Putamen (tissue), 1 donor: Measurements from ENCODE around the gene EDNRA.

Source experiments
- DNase-seq: peaks from one replicate; pipeline ENCODE4 v3.0.0-alpha.2; 2016; ENCODE audit warnings: low spot score

The EDNRA gene

DNA sequence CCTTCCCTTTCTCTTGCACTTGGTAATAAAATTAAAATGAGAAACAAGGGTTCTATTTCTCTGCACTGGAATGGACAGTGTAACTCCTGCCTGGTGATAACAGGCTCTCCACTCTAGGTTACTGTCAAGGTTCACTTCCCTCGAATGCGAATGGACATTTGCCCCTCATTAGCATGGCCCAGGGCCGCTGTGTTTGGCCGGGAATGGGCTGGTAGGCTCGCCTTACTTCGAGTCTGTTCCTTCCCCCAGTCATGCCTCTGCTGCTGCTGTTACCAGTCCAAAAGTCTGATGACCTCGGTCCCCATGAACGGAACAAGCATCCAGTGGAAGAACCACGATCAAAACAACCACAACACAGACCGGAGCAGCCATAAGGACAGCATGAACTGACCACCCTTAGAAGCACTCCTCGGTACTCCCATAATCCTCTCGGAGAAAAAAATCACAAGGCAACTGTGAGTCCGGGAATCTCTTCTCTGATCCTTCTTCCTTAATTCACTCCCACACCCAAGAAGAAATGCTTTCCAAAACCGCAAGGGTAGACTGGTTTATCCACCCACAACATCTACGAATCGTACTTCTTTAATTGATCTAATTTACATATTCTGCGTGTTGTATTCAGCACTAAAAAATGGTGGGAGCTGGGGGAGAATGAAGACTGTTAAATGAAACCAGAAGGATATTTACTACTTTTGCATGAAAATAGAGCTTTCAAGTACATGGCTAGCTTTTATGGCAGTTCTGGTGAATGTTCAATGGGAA is 61.5 kb downstream of the EDNRA start:
- DNase-seq = no peak

DNA sequence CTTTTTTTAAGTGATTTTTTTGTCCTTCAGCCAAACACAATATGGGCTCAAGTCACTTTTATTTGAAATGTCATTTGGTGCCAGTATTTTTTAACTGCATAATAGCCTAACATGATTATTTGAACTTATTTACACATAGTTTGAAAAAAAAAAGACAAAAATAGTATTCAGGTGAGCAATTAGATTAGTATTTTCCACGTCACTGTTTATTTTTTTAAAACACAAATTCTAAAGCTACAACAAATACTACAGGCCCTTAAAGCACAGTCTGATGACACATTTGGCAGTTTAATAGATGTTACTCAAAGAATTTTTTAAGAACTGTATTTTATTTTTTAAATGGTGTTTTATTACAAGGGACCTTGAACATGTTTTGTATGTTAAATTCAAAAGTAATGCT is 62.1 kb downstream of the EDNRA start:
- no peak for DNase-seq

DNA sequence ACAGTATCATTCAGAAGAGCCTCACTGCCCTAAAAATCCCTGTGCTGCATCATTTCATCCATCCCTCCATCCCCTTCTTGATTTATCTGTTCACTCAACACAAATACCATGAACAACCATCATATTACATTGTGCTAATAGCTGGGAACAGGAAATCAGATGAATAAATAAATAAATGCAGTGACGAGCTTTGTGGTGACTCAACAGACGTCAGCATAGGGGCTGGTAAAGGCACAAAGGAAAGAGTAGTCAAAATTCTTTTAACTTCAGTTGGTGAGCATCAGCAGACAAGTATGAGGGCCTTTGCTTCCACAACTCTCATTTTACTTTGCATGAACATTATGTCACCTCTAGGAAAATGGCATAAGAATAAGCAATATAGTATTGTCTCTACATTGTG is 65.5 kb downstream of the EDNRA start:
- no peak for DNase-seq

DNA sequence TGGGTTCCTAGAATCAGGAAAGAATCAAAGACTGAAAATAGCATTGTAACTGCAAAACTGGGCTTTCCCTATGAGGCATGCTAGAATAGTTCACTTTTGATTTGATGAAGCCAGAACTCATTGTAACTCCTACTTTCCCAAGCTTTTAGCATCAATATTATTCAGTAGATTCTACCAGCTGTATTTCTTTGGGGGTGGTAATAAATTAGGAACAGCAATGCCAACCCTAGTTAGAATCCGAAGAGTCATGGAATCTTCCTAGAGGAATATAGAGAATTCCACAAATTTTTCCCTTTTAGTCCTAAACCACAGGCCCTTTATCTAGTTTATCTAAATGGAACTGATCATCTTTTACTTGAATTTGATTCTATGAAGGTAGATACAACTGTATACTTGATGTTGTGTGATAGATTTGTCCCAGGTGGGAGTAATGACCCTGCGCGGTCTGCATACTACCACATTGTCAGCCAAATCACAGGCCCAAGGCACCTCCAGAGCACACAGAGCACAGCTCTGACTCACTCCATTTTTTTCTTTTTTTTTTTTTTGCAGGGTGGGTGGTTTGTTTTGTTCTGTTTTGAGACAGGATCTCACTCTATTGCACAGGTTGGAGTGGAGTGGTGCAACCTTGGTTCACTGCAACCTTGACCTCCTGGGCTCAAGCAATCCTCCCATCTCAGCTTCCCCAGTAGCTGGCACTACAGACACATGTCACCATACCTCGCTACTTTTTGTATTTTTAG is 66.6 kb downstream of the EDNRA start:
- DNase-seq = no peak

DNA sequence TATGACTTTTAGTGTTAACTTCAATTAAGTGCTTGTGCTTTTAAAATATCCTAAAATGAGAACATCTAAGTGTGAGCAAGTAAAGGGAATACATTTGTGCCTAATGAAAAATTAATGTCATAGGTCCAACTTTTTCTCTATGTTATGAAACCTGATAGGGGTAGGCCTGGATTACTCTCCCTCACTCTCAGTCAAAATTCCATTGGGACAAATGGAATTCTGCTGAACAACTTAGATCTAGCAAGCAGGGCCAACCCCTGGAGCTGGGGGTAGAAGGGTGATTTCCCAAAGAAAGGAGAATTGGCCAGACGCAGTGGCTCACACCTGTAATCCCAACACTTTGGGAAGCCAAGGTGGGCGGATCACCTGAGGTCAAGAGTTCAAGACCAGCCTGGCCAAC is 67.4 kb downstream of the EDNRA start:
- no peak for DNase-seq

DNA sequence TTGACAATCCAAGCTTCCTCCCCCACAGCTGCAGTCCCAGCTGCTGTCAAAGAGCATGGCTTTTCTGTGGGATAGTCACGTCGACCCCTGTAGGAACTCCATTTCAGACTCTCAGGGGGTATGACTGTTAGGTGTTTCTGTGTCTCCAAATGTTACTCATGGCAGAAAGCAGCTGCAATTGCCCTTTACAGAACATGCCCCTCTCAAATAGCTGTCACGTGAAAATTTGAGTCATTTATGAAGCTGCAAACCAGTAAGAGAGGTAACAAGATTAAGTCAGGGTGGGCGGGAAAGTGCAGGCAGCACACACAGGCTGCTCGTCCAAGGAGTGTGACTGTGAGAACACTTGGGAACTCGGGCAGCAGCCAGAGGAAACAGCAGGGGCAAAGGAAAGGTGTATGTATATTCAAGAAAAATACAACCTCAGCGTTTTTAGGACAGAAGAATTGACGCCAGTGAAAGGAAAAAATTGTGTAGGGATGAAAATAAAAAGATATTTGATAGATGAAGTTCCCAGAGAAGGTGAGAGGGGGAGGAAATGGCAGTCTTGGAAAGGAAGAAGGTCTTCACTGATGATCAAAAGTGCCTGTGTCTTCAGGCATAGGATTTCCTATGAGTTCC is 69.8 kb downstream of the EDNRA start:
- DNase-seq = peak; percentile 8

DNA sequence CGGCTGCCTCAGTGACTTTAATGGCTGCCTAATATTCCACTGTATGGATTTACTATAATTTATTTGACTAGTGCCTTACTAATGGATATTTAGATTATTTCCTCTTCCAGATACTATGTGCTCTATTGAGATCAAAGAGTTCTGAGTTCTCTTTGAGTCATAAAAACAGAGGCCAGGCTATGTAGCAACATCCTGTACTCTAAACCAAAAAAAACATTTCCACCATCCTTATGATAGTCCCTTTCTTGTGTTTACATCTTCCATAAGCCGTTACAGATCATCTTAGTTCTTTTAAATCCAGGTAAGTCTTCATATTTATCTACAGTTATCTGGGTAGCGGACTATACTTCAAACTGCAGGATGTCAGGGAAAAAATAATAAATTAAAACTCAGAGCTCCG is 79.7 kb downstream of the EDNRA start:
- no peak for DNase-seq

DNA sequence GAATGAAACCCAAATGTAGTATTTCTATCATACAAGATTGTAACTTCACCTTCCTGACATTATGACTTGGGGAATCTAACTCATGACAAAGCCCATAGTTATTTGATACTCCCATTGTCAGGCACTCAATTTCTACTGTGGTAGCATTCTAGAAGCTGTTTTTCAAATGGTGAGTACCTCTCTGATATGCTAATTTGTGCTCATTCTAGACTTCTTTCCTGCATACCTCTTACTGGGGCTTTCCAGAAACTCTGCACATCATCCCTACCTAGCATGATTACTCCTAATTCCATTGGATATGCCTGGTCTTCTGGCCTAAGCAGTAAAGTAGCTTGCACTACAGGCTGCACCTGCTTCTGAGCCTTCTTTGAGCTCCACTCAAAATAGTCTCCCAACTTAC is 85.9 kb downstream of the EDNRA start:
- DNase-seq = no peak

DNA sequence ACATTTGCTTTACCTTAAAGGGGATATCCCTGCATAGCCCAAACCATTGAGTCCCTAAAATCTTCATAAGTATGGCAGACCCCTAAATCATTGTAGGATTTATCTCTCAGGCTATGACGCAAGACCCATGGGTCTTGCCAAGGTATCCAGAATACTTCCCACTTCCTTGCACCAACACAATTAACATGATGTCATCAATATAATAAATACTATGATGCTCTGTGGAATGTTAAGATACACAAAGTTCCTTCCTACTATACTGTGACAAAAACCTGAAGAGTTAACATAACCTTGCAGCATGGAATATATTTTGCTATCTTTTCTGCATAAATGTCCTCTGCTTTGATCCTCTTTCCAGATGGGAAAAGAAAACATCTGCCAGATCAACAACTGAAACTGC is 86.4 kb downstream of the EDNRA start:
- no peak for DNase-seq

DNA sequence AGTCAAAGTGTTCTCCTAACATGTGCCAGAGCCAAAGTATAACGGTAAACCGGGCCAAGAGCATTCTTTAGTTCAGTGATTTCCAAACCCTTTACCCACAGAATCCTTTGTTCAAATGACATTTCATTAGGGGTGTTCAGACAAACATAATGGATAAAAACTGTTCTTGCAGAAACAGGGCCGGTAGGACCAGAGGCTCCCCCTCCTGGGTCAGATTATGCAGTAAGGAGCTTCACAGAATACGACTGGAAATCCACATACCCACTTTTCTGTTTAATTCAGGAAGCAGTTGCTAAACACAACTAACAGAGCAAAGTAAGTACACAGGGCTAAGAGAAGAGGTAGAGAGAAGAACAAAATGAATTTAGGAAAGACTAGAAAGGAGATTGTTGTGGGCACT is 89.7 kb downstream of the EDNRA start:
- DNase-seq = no peak

DNA sequence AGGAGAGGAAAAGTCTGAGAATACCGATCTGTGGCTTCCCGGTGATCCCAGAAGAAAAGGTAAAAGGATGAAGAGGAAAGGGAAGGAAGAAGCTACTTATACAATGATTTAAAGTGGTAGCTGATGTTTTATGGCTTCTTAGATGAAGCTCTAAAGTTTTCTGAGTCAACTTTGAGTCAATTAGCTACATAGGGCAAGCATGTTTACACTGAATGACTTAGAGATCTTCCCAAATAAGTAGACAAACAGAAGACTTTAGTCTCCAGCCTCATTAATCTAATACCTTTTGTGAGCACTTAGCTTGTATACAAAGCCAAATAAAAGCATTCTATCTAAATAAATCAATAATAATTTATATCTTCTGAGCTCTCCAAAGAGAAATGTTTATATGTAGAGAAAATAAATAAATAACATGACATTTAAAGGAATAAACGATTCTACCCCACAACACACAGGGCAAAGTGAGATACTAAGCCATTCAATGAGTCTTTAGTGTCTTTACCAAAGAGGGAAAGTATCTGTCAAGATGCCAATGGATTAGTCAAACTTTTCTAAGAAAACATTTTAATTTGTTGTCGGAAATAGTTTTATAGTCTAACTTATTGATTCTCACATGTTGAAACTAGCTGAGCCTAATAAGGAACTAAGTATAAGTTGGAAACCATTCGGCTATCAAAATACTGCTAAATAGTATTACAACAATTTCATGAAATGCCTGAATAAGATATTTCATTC is 90.3 kb downstream of the EDNRA start:
- no peak for DNase-seq

DNA sequence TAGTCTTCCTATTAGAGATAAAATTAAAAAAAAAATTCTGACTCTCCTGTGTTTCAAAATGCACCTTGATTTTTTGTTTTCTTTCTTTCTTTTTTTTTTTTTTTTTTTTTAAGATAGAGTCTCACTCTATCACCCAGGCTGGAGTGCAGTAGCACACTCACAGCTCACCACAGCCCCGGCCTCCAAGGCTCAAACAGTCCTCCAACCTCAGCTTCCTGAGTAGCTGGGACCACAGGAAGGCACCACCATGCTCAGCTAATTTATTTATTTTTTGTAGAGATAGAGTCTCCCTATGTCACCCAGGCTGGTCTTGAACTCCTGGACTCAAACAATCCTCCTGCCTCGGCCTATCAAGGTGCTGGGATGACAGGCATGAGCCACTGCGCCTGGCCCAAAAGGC is 95.2 kb downstream of the EDNRA start:
- DNase-seq = no peak

DNA sequence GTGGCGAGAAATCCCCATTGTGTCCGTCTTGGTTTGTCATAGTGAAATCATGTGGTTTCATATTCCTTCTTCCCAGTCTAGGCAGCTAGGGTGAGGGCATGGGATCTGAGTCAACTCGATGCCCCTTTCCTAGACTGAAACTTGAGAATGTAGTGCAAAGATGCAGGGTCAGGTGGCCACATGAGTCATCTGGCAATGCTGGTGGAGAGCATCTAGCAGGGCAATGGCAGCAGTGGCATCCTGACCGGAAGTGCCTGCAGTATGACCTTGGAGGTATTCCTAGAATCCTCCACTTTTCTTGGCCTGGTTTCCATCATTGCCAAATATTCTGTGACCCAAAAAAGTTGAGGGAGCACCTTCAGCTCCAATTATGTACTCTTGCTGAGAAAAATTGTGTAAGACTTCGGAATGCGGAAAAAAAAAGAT is 97.2 kb downstream of the EDNRA start:
- DNase-seq = no peak

DNA sequence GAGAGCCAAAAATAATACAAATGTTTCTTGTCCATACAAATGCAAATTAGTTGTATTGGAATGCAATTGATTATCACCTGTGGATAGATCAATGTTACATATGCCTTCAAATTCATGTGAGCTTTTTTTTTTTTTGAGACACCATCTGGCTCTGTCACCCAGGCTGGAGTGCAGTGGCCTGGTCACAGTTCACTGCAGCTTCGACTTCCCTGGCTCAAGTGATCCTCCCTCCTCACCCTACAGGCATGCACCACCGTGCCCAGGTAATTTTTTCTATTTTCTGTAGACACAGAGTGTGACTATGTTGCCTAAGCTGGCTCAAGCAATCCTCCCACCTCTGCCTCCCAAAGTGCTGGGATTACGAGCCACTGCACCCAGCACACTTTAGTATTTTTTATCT is 97.7 kb downstream of the EDNRA start:
- DNase-seq = no peak

DNA sequence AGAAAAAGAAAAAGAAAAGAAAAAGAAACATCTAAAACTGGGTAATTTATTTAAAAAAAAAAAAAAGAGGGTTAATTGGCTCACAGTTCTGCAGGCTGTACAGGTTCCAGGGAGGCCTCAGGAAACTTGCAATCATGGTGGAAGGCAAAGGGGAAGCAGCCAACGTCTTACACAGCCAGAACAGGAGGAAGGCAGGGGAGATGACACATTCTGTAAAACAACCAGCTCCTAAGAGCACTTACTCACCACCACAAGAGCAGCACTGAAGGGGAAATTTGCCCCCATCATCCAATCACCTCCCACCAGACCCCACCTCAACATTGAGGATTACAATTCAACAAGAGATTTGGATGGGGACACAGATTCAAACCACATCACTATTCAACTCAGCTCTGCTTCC is 99.5 kb downstream of the EDNRA start:
- DNase-seq = no peak

DNA sequence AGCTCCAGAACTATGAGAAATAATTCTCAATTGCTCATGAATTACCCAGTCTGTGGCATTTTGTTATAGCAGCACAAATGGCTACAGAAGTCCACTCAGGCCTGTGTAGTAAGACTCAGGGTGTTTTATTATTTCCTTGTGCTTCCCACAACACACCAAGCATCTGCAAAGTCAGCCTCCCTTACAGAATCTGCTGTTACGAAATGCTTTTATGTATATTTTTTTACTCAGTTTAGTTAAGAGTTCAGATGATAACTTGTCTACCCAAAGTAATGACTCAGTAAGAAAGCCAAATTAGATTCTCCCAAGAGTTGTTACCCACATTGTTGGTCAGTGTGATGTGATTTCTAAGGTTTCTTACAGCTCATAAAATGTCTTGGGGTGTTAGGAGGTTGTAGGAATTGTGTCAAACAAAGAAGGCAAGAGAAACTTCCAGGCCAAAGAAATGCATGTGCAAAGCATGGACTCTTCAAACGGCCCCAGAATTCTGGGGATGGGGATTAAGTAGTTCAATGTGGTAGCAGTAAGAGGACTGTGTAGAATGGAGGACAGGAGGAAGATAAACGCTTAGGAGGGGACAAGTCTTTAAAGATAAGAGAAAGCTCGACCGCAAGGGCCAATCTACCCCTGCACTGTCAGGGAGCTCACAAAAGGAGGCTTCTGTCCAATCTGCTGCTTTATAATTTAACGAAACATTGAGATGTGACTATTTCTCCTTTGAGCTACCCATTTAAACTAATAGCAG is 100.9 kb downstream of the EDNRA start:
- no peak for DNase-seq

DNA sequence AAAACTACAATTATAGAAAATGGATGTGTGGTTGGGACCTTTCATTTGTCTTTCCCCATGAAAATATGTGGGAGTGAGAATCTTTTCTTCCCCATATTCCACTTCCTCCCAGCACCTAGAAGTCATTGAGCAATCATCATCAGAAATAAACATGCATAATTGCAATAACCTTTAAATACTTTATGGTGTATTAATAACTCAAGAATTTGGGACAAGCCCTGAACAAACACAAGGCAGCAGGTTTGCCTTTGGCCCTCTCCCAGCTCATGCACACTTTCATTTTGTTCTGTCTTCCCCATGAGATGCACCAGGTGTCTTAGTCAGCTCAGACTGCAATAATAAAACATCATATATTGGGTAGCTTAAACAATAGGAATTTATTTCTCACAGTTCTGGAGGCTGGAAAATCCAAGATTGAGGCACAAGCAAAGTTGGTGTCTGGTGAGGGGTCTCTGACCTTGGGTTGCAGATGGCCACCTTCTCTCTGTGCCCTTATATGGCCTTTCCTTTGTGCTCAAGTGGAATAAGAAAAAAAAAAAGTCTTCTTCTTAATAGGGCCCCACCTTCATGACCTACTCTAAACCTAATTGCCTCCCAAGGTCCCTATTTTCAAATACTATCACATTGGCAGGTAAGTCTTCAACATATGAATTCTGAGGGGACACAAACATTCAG is 101.6 kb downstream of the EDNRA start:
- no peak for DNase-seq

DNA sequence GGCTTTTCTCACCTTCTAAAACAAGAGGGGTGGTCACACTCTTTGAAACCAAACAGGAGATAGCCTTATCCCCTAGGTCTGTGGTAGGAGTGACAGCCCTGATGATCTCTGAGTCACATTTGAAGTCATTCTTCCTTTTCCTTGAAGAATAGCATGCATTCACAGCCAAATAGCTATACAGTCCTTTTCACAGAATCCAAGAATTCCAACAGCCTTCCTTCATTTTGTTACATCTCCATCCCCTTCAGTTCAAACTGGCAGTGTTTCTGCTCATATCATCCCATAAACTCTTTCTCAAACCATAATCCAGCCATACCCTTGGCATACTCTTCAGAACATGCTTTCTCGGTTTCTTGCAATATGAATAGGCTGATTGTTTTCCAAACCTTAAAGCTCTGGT is 103.0 kb downstream of the EDNRA start:
- no peak for DNase-seq

DNA sequence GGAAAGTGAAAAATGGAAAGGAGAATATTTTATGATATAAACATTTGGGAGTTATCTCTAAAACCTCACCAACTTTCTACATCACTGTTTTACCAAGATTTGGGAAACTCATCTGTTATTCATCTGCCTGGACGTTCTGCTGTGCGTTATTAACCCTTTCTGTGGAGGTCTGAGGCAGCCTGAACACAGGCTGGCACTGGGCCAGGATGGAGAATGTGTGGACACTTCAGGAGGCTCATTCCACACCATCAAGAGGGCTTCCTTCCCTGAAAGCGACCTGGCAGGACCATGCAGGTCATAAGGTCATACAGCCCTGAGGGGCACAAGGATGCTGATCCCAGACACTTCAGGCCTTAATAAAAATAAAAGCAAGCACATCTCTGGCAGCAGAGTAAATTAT is 105.1 kb downstream of the EDNRA start:
- DNase-seq = no peak

DNA sequence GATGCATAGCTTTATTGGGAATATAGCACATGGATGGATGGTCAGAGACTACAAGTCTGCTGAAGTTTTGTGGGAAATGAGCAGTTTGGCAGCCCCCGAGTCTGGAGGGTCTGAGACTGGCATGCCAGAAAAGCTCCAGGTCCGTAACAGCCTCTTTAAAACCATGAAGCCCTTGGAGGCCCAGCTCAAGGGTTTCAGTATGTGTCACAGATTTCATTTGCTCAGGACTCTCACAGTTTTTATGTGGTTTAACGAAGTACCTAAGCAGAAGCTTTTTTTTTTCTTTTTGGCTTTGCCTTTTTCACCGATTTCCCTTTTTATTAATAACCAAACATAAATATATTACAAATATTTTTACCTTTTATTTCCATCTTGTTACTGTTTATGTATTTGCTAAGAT is 105.7 kb downstream of the EDNRA start:
- no peak for DNase-seq

DNA sequence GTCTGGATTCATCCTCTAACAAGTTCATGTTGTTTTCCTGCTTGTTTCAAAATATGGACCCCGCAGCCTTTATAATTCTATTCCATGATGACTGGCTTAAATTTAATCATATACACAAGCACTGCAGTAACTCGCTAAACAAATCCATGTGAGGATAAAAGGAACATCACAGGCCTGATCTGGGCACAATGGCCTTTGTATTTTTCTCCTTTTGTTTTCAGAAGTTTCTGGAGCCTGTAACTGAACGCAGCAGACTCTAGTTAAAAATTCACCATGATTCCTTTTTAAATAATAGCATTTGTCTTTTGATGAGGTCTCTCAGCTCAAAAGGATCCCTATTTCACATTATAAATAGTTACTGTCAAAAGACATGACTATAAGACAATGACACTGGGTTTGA is 106.1 kb downstream of the EDNRA start:
- peak; percentile 52 for DNase-seq
